ENCODE measurements around the gene PLCXD3.

The PLCXD3 gene

DNA sequence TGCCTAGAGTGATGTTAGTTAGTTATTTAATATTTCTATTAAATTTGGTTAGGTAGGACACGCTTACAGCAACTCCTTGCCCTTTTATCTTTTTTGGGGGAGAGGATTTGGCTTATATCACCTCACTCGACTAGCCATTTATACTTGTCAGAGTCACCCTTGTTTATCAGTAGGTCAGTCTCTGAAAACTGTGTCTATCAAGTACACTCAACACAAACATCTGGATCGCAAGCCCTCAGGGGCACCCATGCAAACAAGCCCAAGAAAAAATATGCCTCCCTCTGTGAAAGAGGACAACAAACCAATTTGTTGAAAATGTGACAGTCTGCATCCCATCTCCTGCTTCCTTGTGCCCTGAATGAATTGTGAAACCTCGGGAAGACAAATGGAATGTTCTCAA is 139.9 kb downstream of the PLCXD3 start:
- Histone ChIP-seq H3K9me3 (ENCODE audit: control insufficient read depth, insufficient read depth, low read length) (no peaks in the 10 kb centered on the region), H3K4me1 (ENCODE audit: insufficient read depth, low read length) (no peaks in the 10 kb centered on the region), H3K36me3 (ENCODE audit: insufficient read depth, low read length) (no peaks in the 10 kb centered on the region), H3K9ac (ENCODE audit: low read depth, low read length) (no peak overlapping the region)

DNA sequence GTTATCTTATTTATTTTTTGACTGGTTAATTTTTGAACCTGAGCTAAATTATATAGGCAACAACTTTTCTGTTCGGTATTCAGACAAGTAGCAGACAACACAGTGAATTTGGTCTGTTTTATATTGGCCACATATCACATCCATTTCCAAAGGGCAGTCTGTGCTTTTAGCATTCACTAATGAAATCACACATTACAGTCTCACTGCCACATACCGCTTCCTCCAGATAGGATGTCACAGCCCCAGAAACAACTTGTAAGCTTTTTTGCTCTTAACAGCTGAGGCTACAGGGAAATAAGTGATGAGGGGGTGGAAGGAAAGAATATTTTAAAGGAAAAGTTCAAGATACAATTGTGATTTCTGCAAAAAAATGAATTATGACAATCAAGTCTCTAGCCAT is 140.6 kb downstream of the PLCXD3 start:
- H3K9ac ChIP-seq (ENCODE audit: low read depth, low read length): no peak overlapping the region
- no peaks in the 10 kb centered on the region for H3K4me1 ChIP-seq (ENCODE audit: insufficient read depth, low read length)
- H3K9me3 ChIP-seq (ENCODE audit: control insufficient read depth, insufficient read depth, low read length): no peaks in the 10 kb centered on the region
- H3K36me3 ChIP-seq (ENCODE audit: insufficient read depth, low read length): no peaks in the 10 kb centered on the region

DNA sequence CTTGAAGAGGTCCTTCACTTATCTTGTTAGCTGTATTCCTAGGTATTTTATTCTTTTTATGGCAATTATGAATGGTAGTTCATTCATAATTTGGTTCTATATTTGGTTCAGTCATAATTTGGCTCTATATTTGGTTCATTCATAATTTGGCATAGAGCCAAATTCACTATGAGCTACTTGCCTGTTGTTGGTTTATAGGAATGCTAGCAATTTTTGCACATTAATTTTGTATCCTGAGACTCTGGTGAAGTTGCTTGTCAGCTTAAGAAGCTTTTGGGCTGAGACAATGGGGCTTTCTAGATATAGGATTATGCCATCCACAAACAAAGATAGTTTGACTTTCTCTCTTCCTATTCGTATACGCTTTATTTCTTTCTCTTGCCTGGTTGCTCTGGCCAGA is 142.2 kb downstream of the PLCXD3 start:
- no peaks in the 10 kb centered on the region for H3K4me1 ChIP-seq (ENCODE audit: insufficient read depth, low read length)
- no peaks in the 10 kb centered on the region for H3K36me3 ChIP-seq (ENCODE audit: insufficient read depth, low read length)
- no peaks in the 10 kb centered on the region for H3K9me3 ChIP-seq (ENCODE audit: control insufficient read depth, insufficient read depth, low read length)
- no peak overlapping the region for H3K9ac ChIP-seq (ENCODE audit: low read depth, low read length)

DNA sequence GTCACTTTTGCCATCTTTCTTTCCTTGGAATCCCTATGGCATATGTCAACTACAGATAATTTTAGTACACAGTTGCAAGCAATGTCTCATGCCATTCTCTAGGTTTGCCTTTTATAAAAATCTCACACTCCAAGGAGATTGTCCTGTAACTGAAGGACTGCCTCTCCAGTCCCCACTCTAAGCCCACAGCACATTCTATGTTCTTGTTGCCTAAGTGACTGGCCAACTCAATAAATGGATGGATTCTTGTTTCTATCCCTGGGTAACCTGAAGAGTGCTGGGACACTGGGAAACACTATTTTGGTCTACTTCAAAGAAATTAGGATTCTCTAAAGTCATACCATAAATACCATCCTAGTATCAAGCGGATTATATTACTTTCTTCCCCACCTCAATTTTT is 145.0 kb downstream of the PLCXD3 start:
- H3K9ac ChIP-seq (ENCODE audit: low read depth, low read length): no peak overlapping the region
- no peaks in the 10 kb centered on the region for H3K9me3 ChIP-seq (ENCODE audit: control insufficient read depth, insufficient read depth, low read length)
- no peaks in the 10 kb centered on the region for H3K36me3 ChIP-seq (ENCODE audit: insufficient read depth, low read length)
- H3K4me1 ChIP-seq (ENCODE audit: insufficient read depth, low read length): no peaks in the 10 kb centered on the region

DNA sequence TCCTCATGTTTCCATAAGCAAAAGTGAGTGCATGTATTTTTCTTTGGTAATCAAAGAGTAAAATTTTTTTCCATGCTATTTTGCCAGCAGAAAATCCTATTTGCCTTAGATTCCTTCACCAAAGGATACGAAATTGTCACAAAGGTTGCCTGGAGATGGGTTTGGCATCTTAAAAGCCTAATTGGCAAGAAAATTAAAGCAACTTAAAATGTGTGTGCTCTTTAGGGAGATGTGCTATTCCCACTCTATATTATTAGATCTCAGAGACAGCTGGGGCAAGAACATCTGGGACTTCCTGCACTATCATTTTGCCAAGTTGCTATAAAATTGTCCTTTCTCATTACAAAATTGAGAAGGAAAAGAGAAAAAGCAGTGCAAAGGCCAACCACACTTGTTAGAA is 146.1 kb downstream of the PLCXD3 start:
- Histone ChIP-seq H3K9me3 (ENCODE audit: control insufficient read depth, insufficient read depth, low read length) (no peaks in the 10 kb centered on the region), H3K36me3 (ENCODE audit: insufficient read depth, low read length) (no peaks in the 10 kb centered on the region), H3K4me1 (ENCODE audit: insufficient read depth, low read length) (no peaks in the 10 kb centered on the region), H3K9ac (ENCODE audit: low read depth, low read length) (no peak overlapping the region)

DNA sequence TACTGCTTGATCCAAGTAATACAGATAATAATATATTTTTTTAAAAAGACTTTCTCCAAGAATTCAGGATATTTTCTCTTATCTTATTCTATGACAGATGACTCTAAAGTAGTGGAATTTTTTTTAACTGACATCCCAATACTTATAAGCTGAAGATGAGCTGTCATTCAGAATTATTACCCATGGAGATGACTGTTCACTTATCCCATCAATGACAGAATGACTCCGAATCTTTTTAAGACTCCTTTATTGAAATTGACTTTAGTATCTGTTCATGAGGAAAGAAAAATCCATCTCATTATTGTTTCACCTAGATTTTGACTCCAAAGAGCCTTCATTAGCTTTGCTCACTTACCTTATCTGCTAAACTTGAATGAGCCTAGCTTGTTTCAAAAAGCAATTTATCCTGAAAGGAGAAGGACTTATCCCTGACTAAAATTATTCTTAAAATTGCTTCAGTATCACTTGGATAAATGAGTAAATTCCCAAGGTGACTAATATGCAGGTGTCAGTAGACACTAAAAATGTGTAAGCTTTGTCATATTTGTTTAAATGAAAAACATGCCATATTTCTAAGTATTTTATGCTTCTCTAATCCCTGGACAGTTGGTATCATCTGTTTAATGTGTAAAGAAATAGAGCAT is 146.9 kb downstream of the PLCXD3 start:
- no peaks in the 10 kb centered on the region for H3K36me3 ChIP-seq (ENCODE audit: insufficient read depth, low read length)
- H3K9me3 ChIP-seq (ENCODE audit: control insufficient read depth, insufficient read depth, low read length): no peaks in the 10 kb centered on the region
- H3K9ac ChIP-seq (ENCODE audit: low read depth, low read length): no peak overlapping the region
- no peaks in the 10 kb centered on the region for H3K4me1 ChIP-seq (ENCODE audit: insufficient read depth, low read length)

DNA sequence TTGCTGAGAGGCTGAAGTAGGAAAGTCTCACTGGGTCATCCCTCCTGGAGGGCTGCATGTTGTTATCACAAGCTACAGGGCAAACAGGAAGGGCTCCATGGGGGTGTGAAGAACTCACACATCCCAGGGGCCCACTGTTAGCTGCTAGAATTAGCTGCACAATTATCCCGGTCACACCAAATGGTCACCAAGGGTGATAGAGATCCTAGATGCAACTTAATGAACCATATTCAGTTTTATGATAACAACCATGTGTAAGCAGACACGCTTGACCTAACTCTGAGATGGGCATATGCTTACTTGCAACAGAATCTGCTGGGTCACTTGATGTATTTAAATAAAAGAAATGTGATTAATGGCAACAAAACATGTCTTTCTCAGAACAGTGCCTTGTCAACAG is 153.6 kb downstream of the PLCXD3 start:
- Histone ChIP-seq H3K4me1 (ENCODE audit: insufficient read depth, low read length) (no peaks in the 10 kb centered on the region), H3K36me3 (ENCODE audit: insufficient read depth, low read length) (no peaks in the 10 kb centered on the region), H3K9ac (ENCODE audit: low read depth, low read length) (no peak overlapping the region), H3K9me3 (ENCODE audit: control insufficient read depth, insufficient read depth, low read length) (no peaks in the 10 kb centered on the region)

DNA sequence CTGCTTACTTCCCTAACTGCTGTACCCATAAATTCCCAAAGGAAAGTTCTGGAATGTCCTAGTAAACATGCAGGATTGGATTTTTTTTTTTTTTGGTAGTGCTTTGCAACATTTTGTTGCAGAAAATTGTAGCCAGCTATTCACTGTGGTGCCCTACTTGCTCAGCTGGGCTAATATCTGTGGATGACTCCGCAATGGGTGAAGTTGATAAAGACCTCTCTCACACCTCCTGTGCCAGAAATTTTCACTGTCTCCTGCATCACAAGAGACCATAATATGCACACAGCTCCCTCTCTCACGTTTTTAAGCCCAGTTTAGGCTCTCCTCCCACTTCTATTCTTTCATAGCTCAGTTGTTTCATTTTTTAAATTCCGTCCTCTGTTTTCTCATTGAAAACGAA is 160.6 kb downstream of the PLCXD3 start:
- Histone ChIP-seq H3K9ac (ENCODE audit: low read depth, low read length) (no peak overlapping the region), H3K9me3 (ENCODE audit: control insufficient read depth, insufficient read depth, low read length) (no peaks in the 10 kb centered on the region), H3K36me3 (ENCODE audit: insufficient read depth, low read length) (no peaks in the 10 kb centered on the region), H3K4me1 (ENCODE audit: insufficient read depth, low read length) (no peaks in the 10 kb centered on the region)

DNA sequence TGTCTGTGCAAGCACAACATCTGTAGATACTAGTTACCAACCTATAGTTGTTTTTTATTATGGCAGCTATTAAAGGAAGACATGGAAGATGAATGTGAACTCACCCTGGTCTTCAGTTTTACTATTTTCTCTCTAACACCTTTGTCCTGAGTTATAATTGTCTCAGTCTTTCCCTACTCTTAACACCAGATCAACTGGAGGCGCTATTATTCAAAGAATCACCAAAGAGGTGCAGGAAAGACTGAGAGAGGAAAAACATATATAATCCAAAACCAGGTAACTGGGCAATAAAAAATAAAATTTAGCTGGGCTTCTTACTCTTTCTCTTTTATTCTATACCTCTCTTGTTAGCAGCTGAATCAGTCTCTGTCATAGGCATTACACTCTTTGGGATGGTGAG is 162.8 kb downstream of the PLCXD3 start:
- Histone ChIP-seq H3K4me1 (ENCODE audit: insufficient read depth, low read length) (no peaks in the 10 kb centered on the region), H3K9me3 (ENCODE audit: control insufficient read depth, insufficient read depth, low read length) (no peaks in the 10 kb centered on the region), H3K36me3 (ENCODE audit: insufficient read depth, low read length) (no peaks in the 10 kb centered on the region), H3K9ac (ENCODE audit: low read depth, low read length) (no peak overlapping the region)

DNA sequence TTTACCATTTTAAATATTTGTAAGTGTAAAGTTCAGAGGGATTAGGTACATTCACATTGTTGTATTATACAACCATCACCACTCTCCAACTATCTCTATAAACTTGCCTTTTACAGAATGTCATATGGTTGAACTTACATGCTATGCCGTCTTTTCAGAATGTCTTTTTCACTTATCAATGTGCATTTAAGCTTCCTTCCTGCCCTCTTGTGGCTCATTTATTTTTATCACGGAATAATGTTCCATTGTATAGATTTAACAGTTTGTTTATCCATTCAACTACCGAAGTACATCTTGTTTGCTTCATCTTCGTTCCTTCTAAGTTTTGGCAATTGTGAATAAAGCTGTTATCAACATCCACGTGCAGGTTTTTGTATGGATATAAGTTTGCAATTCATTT is 163.8 kb downstream of the PLCXD3 start:
- Histone ChIP-seq H3K36me3 (ENCODE audit: insufficient read depth, low read length) (no peaks in the 10 kb centered on the region), H3K9me3 (ENCODE audit: control insufficient read depth, insufficient read depth, low read length) (no peaks in the 10 kb centered on the region), H3K9ac (ENCODE audit: low read depth, low read length) (no peak overlapping the region), H3K4me1 (ENCODE audit: insufficient read depth, low read length) (no peaks in the 10 kb centered on the region)

DNA sequence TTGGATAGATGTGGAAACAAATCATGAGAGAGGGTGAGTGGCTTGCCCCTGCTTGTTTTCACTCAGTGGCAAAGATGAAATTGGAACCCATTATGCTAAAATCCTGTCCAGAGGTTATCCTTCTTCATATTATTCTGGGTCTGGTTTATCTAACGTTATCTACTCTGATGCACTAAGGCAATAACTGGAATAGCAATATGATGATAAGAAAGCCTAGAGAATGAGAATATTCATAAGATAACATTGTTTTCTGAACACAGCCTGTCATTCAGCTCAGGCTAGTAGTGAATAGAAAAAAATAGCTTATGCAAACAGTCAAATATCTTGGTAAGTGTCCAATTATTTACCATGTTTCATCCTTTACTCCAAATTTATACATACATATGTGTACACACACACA is 165.1 kb downstream of the PLCXD3 start:
- Histone ChIP-seq H3K9me3 (ENCODE audit: control insufficient read depth, insufficient read depth, low read length) (no peaks in the 10 kb centered on the region), H3K36me3 (ENCODE audit: insufficient read depth, low read length) (no peaks in the 10 kb centered on the region), H3K9ac (ENCODE audit: low read depth, low read length) (no peak overlapping the region), H3K4me1 (ENCODE audit: insufficient read depth, low read length) (no peaks in the 10 kb centered on the region)

DNA sequence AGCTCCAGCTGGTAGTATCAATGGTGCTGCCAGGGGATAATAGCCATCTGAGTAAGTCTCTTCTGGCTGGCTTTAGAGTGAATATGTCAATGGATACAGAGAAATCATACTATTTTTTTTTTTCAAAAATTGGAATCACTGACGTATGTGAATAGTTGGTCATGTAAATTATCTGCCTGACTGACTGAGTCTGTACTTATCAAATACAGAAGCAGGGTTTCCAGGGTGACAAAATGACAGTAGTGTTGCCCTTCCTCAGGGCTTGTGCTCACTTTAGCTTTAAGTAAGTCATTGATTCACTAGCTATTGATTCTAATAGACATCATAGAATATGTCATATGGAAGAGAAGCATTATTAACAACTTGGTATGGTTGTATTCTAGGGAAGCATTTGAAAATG is 171.1 kb downstream of the PLCXD3 start:
- H3K36me3 ChIP-seq (ENCODE audit: insufficient read depth, low read length): no peaks in the 10 kb centered on the region
- H3K9ac ChIP-seq (ENCODE audit: low read depth, low read length): no peak overlapping the region
- H3K4me1 ChIP-seq (ENCODE audit: insufficient read depth, low read length): peaks cover 11% of the 10 kb centered on the region; the same call in 1 of the 2 replicates
- no peaks in the 10 kb centered on the region for H3K9me3 ChIP-seq (ENCODE audit: control insufficient read depth, insufficient read depth, low read length)

DNA sequence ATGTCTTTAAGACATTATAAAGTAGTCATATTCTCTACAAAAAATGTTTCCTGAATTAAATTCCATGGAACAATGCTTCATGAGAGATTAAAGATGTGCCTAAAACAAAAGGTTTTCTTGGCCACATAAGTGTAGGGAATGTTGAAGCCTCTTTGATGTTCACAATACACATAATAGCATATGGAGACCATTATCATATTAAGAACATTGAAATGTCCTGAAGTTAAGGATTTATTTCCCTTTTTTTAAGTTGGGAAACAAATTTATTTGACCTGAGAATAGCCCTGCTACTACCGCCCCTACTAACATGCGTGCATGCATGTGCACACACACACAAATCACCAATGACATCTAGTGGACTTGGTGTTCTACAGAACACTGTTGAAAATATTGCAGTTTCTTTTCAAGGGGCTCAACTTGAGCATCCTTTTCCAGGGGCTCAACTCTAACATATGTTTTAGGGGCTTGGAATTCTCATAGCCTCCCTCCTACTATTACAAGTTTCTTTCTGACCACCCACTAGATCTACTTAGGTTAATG is 172.2 kb downstream of the PLCXD3 start:
- Histone ChIP-seq H3K4me1 (ENCODE audit: insufficient read depth, low read length) (peaks cover 13% of the 10 kb centered on the region; the same call in 1 of the 2 replicates), H3K9me3 (ENCODE audit: control insufficient read depth, insufficient read depth, low read length) (no peaks in the 10 kb centered on the region)

DNA sequence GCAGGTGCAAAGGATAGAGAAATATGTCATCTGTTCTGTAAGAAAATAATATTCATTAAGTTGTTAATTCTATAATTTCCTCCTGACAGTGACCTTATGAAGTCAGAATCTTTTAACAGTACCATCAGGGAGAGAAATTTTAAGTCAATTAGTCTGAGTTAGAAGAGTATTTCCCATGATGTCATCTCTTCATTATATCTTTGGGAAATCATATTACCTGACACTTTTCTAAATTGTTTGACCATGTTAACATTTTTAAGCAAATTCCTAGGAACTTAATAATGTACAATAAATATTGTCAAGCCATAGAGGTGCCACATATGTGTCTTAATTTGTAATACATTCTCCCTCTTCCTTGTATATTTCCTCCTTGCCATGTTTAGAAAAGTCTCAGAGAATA is 172.7 kb downstream of the PLCXD3 start:
- H3K4me1 ChIP-seq (ENCODE audit: insufficient read depth, low read length): peaks cover 13% of the 10 kb centered on the region; the same call in 1 of the 2 replicates
- no peak overlapping the region for H3K9ac ChIP-seq (ENCODE audit: low read depth, low read length)
- no peaks in the 10 kb centered on the region for H3K36me3 ChIP-seq (ENCODE audit: insufficient read depth, low read length)

More for the DNA sequence above, 172.2 kb downstream of the PLCXD3 start:
- Histone ChIP-seq H3K9ac (ENCODE audit: low read depth, low read length) (no peak overlapping the region), H3K36me3 (ENCODE audit: insufficient read depth, low read length) (no peaks in the 10 kb centered on the region)

DNA sequence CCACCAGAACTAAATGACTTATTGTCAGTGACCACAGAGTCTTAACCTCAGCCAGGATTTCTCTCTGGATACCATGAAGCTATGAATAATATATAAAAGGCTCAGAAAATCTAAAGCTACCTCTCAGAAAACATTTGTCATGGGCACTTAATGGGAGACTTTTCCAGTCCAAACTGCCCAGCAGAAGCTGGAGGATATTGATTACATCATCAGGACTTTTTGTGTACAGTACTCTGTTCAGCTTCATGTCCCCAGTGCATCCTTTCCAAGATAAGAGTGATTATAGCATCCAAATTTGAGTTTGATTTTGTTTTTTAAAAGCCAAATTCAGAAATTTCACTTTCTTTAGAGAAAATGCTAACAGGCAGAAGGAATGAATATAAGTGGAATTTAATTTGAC is 173.2 kb downstream of the PLCXD3 start:
- Histone ChIP-seq H3K4me1 (ENCODE audit: insufficient read depth, low read length) (peaks cover 13% of the 10 kb centered on the region; the same call in 1 of the 2 replicates), H3K9ac (ENCODE audit: low read depth, low read length) (no peak overlapping the region), H3K36me3 (ENCODE audit: insufficient read depth, low read length) (no peaks in the 10 kb centered on the region), H3K9me3 (ENCODE audit: control insufficient read depth, insufficient read depth, low read length) (no peaks in the 10 kb centered on the region)

More for the DNA sequence above, 172.7 kb downstream of the PLCXD3 start:
- H3K9me3 ChIP-seq (ENCODE audit: control insufficient read depth, insufficient read depth, low read length): no peaks in the 10 kb centered on the region
